Central memory CD8-positive, alpha-beta T cell (primary cell): ENCODE measurements around the gene CCDC93.
A peak's percentile ranks its signal among the peaks of the same experiment; 100 is the strongest.

Experiments
- ATAC-seq: fragments of 150-1000 bp; cut with Tn5 transposase; replicated peaks from 2 replicates; pipeline ENCODE4 v1.10.0; 2022; ENCODE audit warnings: mild to moderate bottlenecking, moderate FRiP score, moderate number of reproducible peaks; ENCODE audit not compliant: poor library complexity, severe bottlenecking; ENCODE audit errors: extremely low read depth
- DNase-seq, 2 donors: peaks; one replicate each; pipeline ENCODE4 v3.0.0; 2021; ENCODE audit warnings: low spot score in 2 of 2
- H3K27ac Mint-ChIP-seq: one replicate; pipeline ENCODE4 v1.8.0; 2022; ENCODE audit warnings: low read depth, mild to moderate bottlenecking, moderate library complexity, mixed read lengths
- H3K27me3 Mint-ChIP-seq: one replicate; pipeline ENCODE4 v1.8.0; 2022; ENCODE audit warnings: mixed read lengths
- H3K36me3 Mint-ChIP-seq: one replicate; pipeline ENCODE4 v1.8.0; 2022; ENCODE audit warnings: mild to moderate bottlenecking, moderate library complexity, mixed read lengths; ENCODE audit not compliant: insufficient read depth
- H3K4me1 Mint-ChIP-seq: one replicate; pipeline ENCODE4 v1.8.0; 2022; ENCODE audit warnings: mixed read lengths
- H3K4me3 Mint-ChIP-seq: one replicate; pipeline ENCODE4 v1.8.0; 2022; ENCODE audit warnings: mild to moderate bottlenecking, moderate library complexity, mixed read lengths
- H3K9me3 Mint-ChIP-seq: one replicate; pipeline ENCODE4 v1.8.0; 2022; ENCODE audit warnings: mixed read lengths

Gene CCDC93, protein sequence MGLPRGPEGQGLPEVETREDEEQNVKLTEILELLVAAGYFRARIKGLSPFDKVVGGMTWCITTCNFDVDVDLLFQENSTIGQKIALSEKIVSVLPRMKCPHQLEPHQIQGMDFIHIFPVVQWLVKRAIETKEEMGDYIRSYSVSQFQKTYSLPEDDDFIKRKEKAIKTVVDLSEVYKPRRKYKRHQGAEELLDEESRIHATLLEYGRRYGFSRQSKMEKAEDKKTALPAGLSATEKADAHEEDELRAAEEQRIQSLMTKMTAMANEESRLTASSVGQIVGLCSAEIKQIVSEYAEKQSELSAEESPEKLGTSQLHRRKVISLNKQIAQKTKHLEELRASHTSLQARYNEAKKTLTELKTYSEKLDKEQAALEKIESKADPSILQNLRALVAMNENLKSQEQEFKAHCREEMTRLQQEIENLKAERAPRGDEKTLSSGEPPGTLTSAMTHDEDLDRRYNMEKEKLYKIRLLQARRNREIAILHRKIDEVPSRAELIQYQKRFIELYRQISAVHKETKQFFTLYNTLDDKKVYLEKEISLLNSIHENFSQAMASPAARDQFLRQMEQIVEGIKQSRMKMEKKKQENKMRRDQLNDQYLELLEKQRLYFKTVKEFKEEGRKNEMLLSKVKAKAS

DNA sequence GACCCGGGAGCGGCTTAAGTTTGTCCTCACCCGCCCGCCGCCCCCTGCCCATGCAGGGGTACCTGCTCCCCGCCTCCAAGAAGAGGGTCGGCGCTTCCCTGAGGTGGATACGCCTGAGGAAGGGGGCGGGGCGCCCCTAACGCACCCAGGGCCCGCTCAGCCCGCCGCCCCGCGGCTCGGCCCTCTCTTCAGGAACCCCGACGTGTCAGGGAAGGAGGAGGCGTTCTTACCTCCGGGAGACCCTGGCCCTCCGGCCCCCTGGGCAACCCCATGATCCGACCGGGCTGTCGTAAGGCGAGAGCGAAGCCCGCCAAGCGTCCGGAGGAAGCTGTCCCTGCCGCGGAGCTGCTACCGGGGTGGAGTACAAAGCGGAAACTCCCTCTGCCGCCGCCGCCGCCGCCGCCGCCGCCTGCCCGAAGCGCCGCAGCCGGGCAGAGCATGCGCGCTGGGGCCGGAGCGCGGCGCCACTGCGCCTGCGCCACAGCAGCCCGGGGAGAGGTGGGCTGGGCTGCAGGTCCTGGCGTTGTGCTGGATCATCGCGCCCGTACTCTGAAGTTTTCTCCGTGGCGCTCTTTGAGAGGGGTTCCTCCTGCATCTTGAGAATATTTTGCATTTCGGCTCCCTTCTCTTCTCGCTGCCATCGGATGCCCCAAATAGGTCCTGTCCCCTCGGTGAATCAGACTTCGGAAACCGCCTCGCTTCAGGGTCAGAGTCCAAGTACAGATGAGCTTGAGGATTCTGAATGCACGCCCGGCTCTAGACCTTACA, at the start of gene CCDC93:
Gene CCDC93, minus strand, starts transcription at position 347 of the 768 bp plus-strand sequence. Its CDS starts 75 bp downstream, at position 272.
- ATAC-seq (peak; percentile 87), DNase-seq (peak; percentile 75 to 76)
- Mint-ChIP-seq H3K4me3 (peak within 1 kb of the TSS; percentile 87), H3K27ac (peak within 1 kb of the TSS; percentile 87), H3K9me3 (no peaks in the 10 kb centered on the region), H3K36me3 (peaks cover 19% of the 10 kb centered on the region), H3K27me3 (peaks cover 6% of the 10 kb centered on the region), H3K4me1 (peaks cover 27% of the 10 kb centered on the region)

DNA sequence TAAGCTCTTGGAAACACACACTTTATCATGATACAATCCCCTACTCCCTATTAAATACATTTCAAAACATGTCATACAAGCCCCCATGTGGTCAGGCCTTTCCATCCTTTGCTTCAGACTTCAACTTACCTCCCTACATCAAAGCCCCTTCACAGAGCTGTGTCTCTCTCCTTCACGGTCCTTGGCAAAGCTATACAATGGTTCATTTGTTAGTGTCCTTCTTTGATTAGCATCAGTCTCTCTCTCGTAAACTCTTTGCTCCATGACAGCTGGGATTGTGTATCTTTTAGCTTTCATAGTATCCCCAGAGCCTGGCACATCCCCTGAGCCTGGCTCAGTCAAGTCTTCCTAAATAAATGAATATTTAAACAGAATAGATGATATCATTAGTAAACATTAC, 48.8 kb upstream of the CCDC93 start:
- no peak overlapping the region for H3K27ac Mint-ChIP-seq
- H3K4me1 Mint-ChIP-seq, result no peaks in the 10 kb centered on the region
- H3K9me3 Mint-ChIP-seq, result no peaks in the 10 kb centered on the region
- H3K36me3 Mint-ChIP-seq, result no peaks in the 10 kb centered on the region
- DNase-seq, result no peak
- no peak for ATAC-seq
- no peak overlapping the region for H3K4me3 Mint-ChIP-seq
- peaks cover 66% of the 10 kb centered on the region for H3K27me3 Mint-ChIP-seq

DNA sequence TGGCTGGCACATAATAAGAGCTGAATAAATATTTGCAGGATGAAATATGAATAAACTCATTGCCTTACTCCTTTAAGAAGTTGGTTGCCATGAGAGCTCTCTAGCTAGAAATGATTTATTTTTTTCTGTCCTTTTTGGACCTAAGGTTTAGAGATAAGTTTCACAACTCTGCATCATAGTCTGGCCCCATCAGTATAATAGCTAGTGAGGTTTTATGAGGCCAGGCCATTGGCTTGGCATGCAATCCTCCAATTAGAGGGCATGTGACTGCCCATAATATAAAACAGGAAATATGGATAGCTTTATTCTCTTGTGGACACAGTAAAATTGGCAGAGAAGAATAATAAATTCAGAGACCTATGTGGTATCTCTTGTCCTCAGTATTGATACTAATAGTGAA, 48.2 kb upstream of the CCDC93 start:
- no peak overlapping the region for H3K4me3 Mint-ChIP-seq
- no peaks in the 10 kb centered on the region for H3K36me3 Mint-ChIP-seq
- no peaks in the 10 kb centered on the region for H3K4me1 Mint-ChIP-seq
- H3K27ac Mint-ChIP-seq, result no peak overlapping the region
- DNase-seq, result no peak
- no peak for ATAC-seq
- H3K27me3 Mint-ChIP-seq, result peaks cover 67% of the 10 kb centered on the region
- no peaks in the 10 kb centered on the region for H3K9me3 Mint-ChIP-seq

DNA sequence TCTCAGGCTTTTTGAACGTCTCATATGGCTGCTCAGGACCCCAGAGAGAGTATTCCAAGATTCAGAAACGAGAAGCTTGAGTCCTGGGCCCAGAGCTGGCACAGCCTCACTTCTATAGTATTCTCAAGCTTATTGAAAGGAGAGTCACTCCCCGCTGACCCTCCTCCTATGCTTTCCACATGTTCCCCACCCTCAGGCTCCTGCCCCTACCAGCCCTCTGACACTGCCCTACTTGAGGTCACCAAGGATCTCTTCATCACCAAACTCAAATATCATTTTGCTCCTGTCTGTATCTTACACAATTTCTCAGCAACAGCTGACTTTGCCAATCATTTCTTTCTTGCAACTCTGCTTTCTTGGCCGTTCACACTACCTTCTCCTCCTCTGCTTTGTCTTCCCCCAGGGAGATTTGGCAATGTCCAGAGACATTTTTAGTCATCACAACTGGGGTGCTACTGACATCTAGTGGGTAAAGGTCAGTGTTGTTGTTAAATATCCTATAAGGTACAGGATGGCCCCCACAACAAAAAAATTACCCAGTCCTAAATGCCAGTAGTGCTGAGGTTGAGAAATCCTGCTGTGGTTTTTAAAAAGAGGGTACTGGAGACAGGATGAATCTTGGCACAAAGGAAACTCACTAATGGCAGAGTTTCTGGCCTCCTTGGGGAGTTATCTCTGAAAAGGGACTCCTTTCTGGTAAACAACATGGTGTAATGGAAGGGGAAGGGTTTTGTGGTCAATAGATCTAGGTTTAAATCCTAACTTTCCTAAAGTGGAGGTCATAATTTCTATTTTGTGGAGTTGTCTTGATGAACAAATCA, 47.5 kb upstream of the CCDC93 start:
- Mint-ChIP-seq H3K4me1 (no peaks in the 10 kb centered on the region), H3K36me3 (no peaks in the 10 kb centered on the region), H3K4me3 (no peak overlapping the region), H3K27ac (no peak overlapping the region), H3K9me3 (no peaks in the 10 kb centered on the region), H3K27me3 (peaks cover 63% of the 10 kb centered on the region)
- DNase-seq, result no peak
- ATAC-seq, result no peak

DNA sequence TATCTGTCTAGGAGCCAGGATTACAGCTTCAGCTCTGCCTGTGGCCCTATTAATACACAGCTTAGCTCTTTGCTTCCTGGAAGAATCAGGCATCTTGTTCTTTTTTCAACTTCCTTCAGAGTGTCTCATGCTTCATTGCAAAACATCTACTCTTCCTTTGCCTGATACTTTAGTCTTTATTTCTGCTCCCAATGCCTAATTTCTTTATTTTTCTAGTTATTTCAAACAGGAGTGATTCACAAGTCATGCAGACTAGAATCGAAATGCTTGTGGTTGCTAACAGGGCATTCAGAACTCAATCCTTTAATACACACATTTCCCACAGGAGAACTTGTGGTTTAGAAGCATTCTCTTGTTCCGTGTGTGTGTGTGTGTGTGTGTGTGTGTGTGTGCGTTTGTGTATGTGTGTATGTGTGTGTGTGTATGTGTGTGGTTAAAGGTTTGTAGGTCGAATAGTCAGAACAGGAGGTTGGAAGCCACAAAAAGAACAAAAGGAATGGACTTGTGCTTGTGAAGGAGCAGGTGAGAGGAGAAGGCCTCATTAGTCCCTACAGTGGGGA, 46.1 kb upstream of the CCDC93 start:
- H3K27me3 Mint-ChIP-seq, result peaks cover 59% of the 10 kb centered on the region
- H3K36me3 Mint-ChIP-seq, result no peaks in the 10 kb centered on the region
- ATAC-seq, result no peak
- H3K9me3 Mint-ChIP-seq, result no peaks in the 10 kb centered on the region
- no peak for DNase-seq
- H3K27ac Mint-ChIP-seq, result no peak overlapping the region
- H3K4me1 Mint-ChIP-seq, result no peaks in the 10 kb centered on the region
- no peak overlapping the region for H3K4me3 Mint-ChIP-seq

DNA sequence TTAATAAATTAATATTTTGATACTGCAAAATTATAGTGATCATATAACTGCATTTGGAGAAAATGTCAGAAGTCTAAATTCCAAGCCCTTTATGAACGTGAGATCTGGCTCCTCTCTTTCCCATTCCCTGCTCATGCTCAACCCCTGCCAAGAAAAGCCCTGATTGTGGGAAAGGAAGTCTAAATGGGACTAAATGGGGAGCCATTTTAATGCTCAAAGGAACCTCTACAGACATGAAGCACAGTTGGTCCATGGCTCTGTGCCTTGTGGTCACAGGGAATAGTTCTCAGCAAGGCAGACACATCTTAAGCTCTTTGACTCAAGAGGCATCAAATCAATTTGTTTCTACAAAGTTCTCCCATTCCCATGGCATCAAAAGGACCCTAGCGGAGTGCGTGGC, 45.1 kb upstream of the CCDC93 start:
- Mint-ChIP-seq H3K9me3 (no peaks in the 10 kb centered on the region), H3K36me3 (no peaks in the 10 kb centered on the region), H3K4me3 (no peak overlapping the region), H3K4me1 (no peaks in the 10 kb centered on the region), H3K27ac (no peak overlapping the region), H3K27me3 (peaks cover 49% of the 10 kb centered on the region)
- DNase-seq (no peak), ATAC-seq (no peak)

DNA sequence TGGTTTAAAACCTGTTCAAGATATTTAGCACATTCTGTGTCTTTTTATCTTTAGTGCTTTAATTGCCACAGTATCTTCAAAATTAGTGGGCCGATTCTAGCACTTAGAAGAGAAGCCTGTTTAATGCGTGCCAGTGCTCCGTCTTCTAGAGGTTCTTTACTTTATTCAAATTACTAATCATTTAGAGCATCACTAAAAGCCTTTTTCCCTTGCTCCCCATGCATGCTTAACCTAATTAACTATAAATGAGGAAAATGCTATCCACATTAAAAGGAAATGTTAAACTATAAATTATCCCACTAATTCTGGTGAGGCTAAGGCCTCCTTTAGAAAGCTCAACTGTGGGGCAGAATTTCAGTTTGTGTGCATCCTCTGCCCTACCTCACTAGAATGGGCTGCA, 42.9 kb upstream of the CCDC93 start:
- H3K9me3 Mint-ChIP-seq, result no peaks in the 10 kb centered on the region
- no peak overlapping the region for H3K4me3 Mint-ChIP-seq
- H3K27ac Mint-ChIP-seq, result no peak overlapping the region
- no peak for ATAC-seq
- H3K36me3 Mint-ChIP-seq, result no peaks in the 10 kb centered on the region
- H3K27me3 Mint-ChIP-seq, result peaks cover 48% of the 10 kb centered on the region
- no peak for DNase-seq
- no peaks in the 10 kb centered on the region for H3K4me1 Mint-ChIP-seq

DNA sequence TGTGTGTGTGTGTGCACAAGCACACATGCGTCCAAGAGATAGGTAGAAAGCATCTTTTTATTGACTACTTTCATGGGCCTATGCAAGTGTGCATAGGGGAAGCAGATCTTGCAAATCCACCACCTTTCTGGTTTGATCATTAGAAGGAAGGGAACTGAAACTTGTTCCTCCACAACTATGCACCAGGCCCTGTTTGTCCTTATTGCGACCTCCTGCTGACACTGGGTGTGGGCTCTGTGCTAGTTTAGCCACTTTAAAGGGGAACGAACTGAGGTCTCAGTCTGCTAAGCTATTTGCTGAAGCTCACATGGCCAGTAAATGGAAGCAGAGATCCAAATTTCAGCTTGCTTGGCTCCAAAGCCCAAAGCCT, 42.3 kb upstream of the CCDC93 start:
- peak; percentile 60 for ATAC-seq
- Mint-ChIP-seq H3K27me3 (peaks cover 48% of the 10 kb centered on the region), H3K4me3 (no peak overlapping the region)

DNA sequence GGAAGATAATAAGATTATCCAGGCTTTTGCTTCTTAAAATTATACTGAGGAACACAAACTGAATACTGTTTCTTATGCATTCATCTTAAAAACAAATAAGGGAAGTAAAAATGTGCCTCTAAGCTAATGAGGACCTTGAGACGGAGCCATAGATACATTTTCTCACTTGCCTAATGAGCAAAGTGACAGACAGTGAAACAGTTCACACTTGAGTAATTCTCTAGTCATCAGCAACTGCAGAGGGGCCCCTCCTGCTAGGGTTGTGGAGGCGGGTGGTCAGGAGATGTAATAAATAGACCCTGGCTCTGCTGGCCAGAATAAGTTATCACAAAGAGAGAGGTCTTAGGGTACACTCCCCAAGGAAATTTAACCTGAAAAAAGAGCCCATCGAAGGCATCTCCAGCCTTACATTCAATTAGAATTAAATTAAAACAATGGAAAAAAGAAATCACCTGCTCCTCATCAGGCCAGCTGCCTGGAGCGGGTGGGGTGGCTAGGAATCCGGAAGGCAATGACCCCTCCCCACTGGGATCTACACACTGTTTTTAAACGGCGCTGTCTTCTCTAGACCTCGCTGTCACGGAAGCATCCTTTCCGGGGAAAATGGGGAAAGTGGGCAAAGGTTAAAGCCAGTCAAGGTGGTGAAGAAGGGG, 41.8 kb upstream of the CCDC93 start:
- no peak for ATAC-seq
- H3K27ac Mint-ChIP-seq, result no peak overlapping the region

More for the DNA sequence above, 42.3 kb upstream of the CCDC93 start:
- no peaks in the 10 kb centered on the region for H3K36me3 Mint-ChIP-seq
- no peaks in the 10 kb centered on the region for H3K4me1 Mint-ChIP-seq
- DNase-seq, result no peak
- no peaks in the 10 kb centered on the region for H3K9me3 Mint-ChIP-seq
- no peak overlapping the region for H3K27ac Mint-ChIP-seq

DNA sequence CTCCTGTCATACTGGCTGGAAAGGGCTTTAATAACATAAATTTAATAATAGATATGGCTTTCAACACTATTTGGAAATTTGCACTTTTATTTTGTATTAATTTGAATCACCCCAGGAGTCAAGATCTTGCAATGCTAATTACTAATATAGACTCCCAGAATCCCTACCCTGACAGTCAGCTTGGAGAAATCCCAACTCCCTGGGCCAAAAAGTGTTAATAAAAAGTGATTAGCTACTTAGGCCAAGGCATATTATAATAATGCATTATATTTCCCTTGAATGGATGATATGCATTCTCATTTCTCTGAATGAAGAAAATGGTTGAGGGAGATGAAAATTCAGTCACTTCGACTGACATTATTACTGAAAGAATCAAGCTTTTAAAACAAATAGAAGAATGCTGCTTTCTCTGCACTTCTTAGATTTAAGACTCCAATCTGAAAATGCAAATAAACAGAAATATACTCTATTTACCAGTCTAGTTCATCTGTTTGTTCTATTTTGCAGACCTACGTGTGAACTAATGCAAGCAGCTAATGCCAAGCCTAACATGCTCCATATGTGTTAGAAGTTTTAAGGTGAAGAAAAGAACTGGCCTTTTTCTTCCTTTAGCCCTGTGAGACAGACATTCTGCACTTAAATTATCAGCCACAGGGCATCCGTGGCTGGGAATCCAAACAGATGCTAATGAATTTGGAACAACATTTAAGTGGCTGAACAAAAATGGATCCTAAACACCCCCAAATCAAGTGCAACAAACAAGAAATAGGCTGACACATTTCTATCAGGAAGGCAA, 40.5 kb upstream of the CCDC93 start:
- Mint-ChIP-seq H3K36me3 (no peaks in the 10 kb centered on the region), H3K9me3 (no peaks in the 10 kb centered on the region), H3K27ac (no peak overlapping the region), H3K4me3 (no peak overlapping the region), H3K27me3 (peaks cover 63% of the 10 kb centered on the region), H3K4me1 (no peaks in the 10 kb centered on the region)
- ATAC-seq (no peak), DNase-seq (no peak)

More for the DNA sequence above, 41.8 kb upstream of the CCDC93 start:
- DNase-seq, result no peak
- Mint-ChIP-seq H3K4me3 (no peak overlapping the region), H3K4me1 (no peaks in the 10 kb centered on the region), H3K36me3 (no peaks in the 10 kb centered on the region), H3K27me3 (peaks cover 51% of the 10 kb centered on the region), H3K9me3 (no peaks in the 10 kb centered on the region)

DNA sequence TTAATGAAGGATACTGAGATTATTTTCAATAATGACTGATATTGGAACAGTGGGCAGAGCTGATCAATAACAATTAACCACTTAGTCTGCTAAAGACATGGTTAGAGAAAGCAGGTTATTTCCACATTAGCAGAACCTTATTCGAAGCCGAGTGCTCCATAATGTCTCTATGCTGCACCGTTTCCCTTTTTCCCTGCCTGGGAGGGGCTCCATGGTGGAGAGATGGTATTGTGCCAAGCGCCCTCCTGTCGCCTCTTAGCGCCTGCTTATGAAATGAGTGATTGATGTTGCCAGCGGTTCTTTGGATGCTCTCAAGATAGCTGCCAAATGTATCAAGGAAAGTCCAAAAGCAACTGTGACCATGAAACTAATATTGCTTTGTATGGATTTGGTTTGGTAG, 39.8 kb upstream of the CCDC93 start:
- H3K9me3 Mint-ChIP-seq, result no peaks in the 10 kb centered on the region
- no peak overlapping the region for H3K27ac Mint-ChIP-seq
- ATAC-seq, result no peak
- no peak overlapping the region for H3K4me3 Mint-ChIP-seq
- peaks cover 70% of the 10 kb centered on the region for H3K27me3 Mint-ChIP-seq
- DNase-seq, result no peak
- H3K36me3 Mint-ChIP-seq, result no peaks in the 10 kb centered on the region
- H3K4me1 Mint-ChIP-seq, result no peaks in the 10 kb centered on the region
